Hematopoietic multipotent progenitor cell treated with erythropoietin and hydrocortisone succinate and interleukin-3 and kit ligand, for 17 days (in vitro differentiated cells): Measurements from ENCODE around the gene GMEB2.
"Not testable (repeated sequence)": the region's sequence is repeated elsewhere in the genome, so short reads cannot be mapped to it uniquely, and the experiment has no call there.

Experiments used
- DNase-seq: peaks from one replicate; pipeline ENCODE4 v3.0.0-alpha.2; 2015; ENCODE audit warnings: low spot score

The GMEB2 gene

GRCh38 chr20:63587776-63588591, 38.9 kb downstream of the GMEB2 start:
- no peak for DNase-seq

GRCh38 chr20:63587256-63587655, 39.6 kb downstream of the GMEB2 start:
- DNase-seq, result no peak

- DNase-seq, result no peak
These were observed 40.1 kb downstream of the GMEB2 start for GRCh38 chr20:63586797-63587196.

GRCh38 chr20:63585616-63586565, 41.0 kb downstream of the GMEB2 start:
- DNase-seq, result no peak

- DNase-seq, result no peak
These were observed 44.4 kb downstream of the GMEB2 start for GRCh38 chr20:63582382-63583063.

- DNase-seq, result no peak
These were observed 46.0 kb downstream of the GMEB2 start for GRCh38 chr20:63580796-63581461.

- DNase-seq, result no peak
These were observed 47.7 kb downstream of the GMEB2 start for GRCh38 chr20:63579017-63579694.

- DNase-seq, result no peak
These were observed 48.5 kb downstream of the GMEB2 start for GRCh38 chr20:63578224-63579016.

- no peak for DNase-seq
These were observed 49.5 kb downstream of the GMEB2 start for GRCh38 chr20:63577317-63577894.

- DNase-seq, result no peak
These were observed 50.6 kb downstream of the GMEB2 start for GRCh38 chr20:63576311-63576710.

- no peak for DNase-seq
These were observed 51.8 kb downstream of the GMEB2 start for GRCh38 chr20:63574829-63575743.

GRCh38 chr20:63574156-63574828, 52.6 kb downstream of the GMEB2 start, which contains the start of gene HELZ2:
HELZ2 (minus strand) TSS chr20:63574239; CDS start chr20:63572385, 1,854 bp downstream.
- DNase-seq, result no peak

GRCh38 chr20:63573647-63574131, 53.2 kb downstream of the GMEB2 start:
- DNase-seq, result no peak

GRCh38 chr20:63572788-63573646, 53.9 kb downstream of the GMEB2 start:
- no peak for DNase-seq

GRCh38 chr20:63572071-63572787, 54.7 kb downstream of the GMEB2 start:
- no peak for DNase-seq

GRCh38 chr20:63571087-63571478, 55.8 kb downstream of the GMEB2 start:
- DNase-seq, result not testable (repeated sequence)
